Measurements from ENCODE around the gene KRT34.

KRT34 gene

GRCh38 chr17:41377546-41377945 lies 4.6 kb downstream of the KRT34 start:
- Histone ChIP-seq H2AFZ (ENCODE audit: low read depth, low read length) (no peak overlapping the region), H3K4me2 (ENCODE audit: low read length) (no peak overlapping the region), H3K27ac (ENCODE audit: low read length) (no peak overlapping the region), H3K9me3 (ENCODE audit: insufficient read depth, low read length) (no peaks in the 10 kb centered on the region), H4K20me1 (ENCODE audit: insufficient read depth, low read length) (no peaks in the 10 kb centered on the region), H3K4me1 (ENCODE audit: low read length) (no peaks in the 10 kb centered on the region), H3K36me3 (replicated peaks; ENCODE audit: low read depth, low read length) (no peaks in the 10 kb centered on the region), H3K4me3 (ENCODE audit: low read length) (no peak overlapping the region), H3K27me3 (ENCODE audit: low read depth, low read length) (peaks cover 17% of the 10 kb centered on the region), H3K79me2 (ENCODE audit: low read length) (no peaks in the 10 kb centered on the region), H3K9ac (ENCODE audit: low read length) (no peak overlapping the region)
- TF ChIP-seq EZH2phosphoT487 (IDR thresholded peaks at IDR 0.05; ENCODE audit: low read depth) (no peak), CTCF (IDR thresholded peaks at IDR 0.05; ENCODE audit: low read depth, low read length) (no peak)

GRCh38 chr17:41369713-41370112 lies 12.4 kb downstream of the KRT34 start, which contains the start of gene KRT33B:
Gene KRT33B, minus strand, starts transcription at chr17:41369813. Its CDS starts 63 bp downstream, at chr17:41369750.
- Histone ChIP-seq H4K20me1 (ENCODE audit: insufficient read depth, low read length) (no peaks in the 10 kb centered on the region), H3K27me3 (ENCODE audit: low read depth, low read length) (peaks cover 34% of the 10 kb centered on the region), H3K4me1 (ENCODE audit: low read length) (no peaks in the 10 kb centered on the region), H3K4me3 (ENCODE audit: low read length) (no peak within 1 kb of the TSS), H3K9me3 (ENCODE audit: insufficient read depth, low read length) (no peaks in the 10 kb centered on the region), H3K9ac (ENCODE audit: low read length) (no peak within 1 kb of the TSS), H3K36me3 (replicated peaks; ENCODE audit: low read depth, low read length) (no peaks in the 10 kb centered on the region), H3K79me2 (ENCODE audit: low read length) (no peaks in the 10 kb centered on the region), H3K27ac (ENCODE audit: low read length) (no peak within 1 kb of the TSS), H3K4me2 (ENCODE audit: low read length) (no peak within 1 kb of the TSS), H2AFZ (ENCODE audit: low read depth, low read length) (no peak within 1 kb of the TSS)
- TF ChIP-seq EZH2phosphoT487 (IDR thresholded peaks at IDR 0.05; ENCODE audit: low read depth) (no peak), CTCF (IDR thresholded peaks at IDR 0.05; ENCODE audit: low read depth, low read length) (no peak)

- no peaks in the 10 kb centered on the region for H3K79me2 ChIP-seq (ENCODE audit: low read length)
- no peak overlapping the region for H3K27ac ChIP-seq (ENCODE audit: low read length)
- no peak overlapping the region for H3K4me2 ChIP-seq (ENCODE audit: low read length)
- TF ChIP-seq CTCF (IDR thresholded peaks at IDR 0.05; ENCODE audit: low read depth, low read length) (no peak), EZH2phosphoT487 (IDR thresholded peaks at IDR 0.05; ENCODE audit: low read depth) (no peak)
- H3K27me3 ChIP-seq (ENCODE audit: low read depth, low read length), result peaks cover 29% of the 10 kb centered on the region
- H4K20me1 ChIP-seq (ENCODE audit: insufficient read depth, low read length), result no peaks in the 10 kb centered on the region
- no peaks in the 10 kb centered on the region for H3K9me3 ChIP-seq (ENCODE audit: insufficient read depth, low read length)
- H3K4me1 ChIP-seq (ENCODE audit: low read length), result no peaks in the 10 kb centered on the region
- H2AFZ ChIP-seq (ENCODE audit: low read depth, low read length), result no peak overlapping the region
- H3K36me3 ChIP-seq (replicated peaks; ENCODE audit: low read depth, low read length), result no peaks in the 10 kb centered on the region
- H3K4me3 ChIP-seq (ENCODE audit: low read length), result no peak overlapping the region
- no peak overlapping the region for H3K9ac ChIP-seq (ENCODE audit: low read length)
These were observed 13.1 kb downstream of the KRT34 start for GRCh38 chr17:41369023-41369422.

GRCh38 chr17:41367426-41368075 lies 14.6 kb downstream of the KRT34 start:
- Histone ChIP-seq H2AFZ (ENCODE audit: low read depth, low read length) (no peak overlapping the region), H3K4me2 (ENCODE audit: low read length) (no peak overlapping the region), H3K4me1 (ENCODE audit: low read length) (no peaks in the 10 kb centered on the region), H3K79me2 (ENCODE audit: low read length) (no peaks in the 10 kb centered on the region), H3K9ac (ENCODE audit: low read length) (no peak overlapping the region), H3K27ac (ENCODE audit: low read length) (no peak overlapping the region), H3K4me3 (ENCODE audit: low read length) (no peak overlapping the region), H4K20me1 (ENCODE audit: insufficient read depth, low read length) (no peaks in the 10 kb centered on the region), H3K27me3 (ENCODE audit: low read depth, low read length) (peaks cover 22% of the 10 kb centered on the region), H3K9me3 (ENCODE audit: insufficient read depth, low read length) (no peaks in the 10 kb centered on the region), H3K36me3 (replicated peaks; ENCODE audit: low read depth, low read length) (no peaks in the 10 kb centered on the region)
- no peak for TF ChIP-seq EZH2phosphoT487 (IDR thresholded peaks at IDR 0.05; ENCODE audit: low read depth)
- no peak for TF ChIP-seq CTCF (IDR thresholded peaks at IDR 0.05; ENCODE audit: low read depth, low read length)
